H9 (cell line): Measurements from ENCODE around the gene ST6GALNAC5. TPM values are rescaled to one million over a fixed set of nuclear protein-coding genes. Genes with fewer than 3 reads are reported as not detected.

ENCODE experiments used
- DNase-seq: peaks from one replicate; pipeline ENCODE4 v3.0.0-alpha.2; 2017
- H2AFZ ChIP-seq: one replicate; pipeline ENCODE4 v1.6.1; 2013; ENCODE audit warnings: mild to moderate bottlenecking, low read length, control low read depth, moderate library complexity
- H2AK5ac ChIP-seq: 2 replicates; pipeline ENCODE4 v1.6.1; 2013; ENCODE audit warnings: low read length, control low read depth, mixed read lengths; ENCODE audit not compliant: insufficient read length
- H2BK120ac ChIP-seq: one replicate; pipeline ENCODE4 v1.6.1; 2013; ENCODE audit warnings: low read depth, mild to moderate bottlenecking, low read length, control low read depth, inconsistent platforms; ENCODE audit not compliant: poor library complexity, severe bottlenecking
- H2BK12ac ChIP-seq: 2 replicates; pipeline ENCODE4 v1.6.1; 2013; ENCODE audit warnings: low read length, control low read depth, mixed read lengths, low read depth; ENCODE audit not compliant: insufficient read length
- H2BK15ac ChIP-seq: 2 replicates; pipeline ENCODE4 v1.6.1; 2013; ENCODE audit warnings: low read depth, low read length, control low read depth
- H2BK20ac ChIP-seq: one replicate; pipeline ENCODE4 v1.6.1; 2013; ENCODE audit warnings: low read depth, mild to moderate bottlenecking, low read length, control low read depth, inconsistent platforms; ENCODE audit not compliant: poor library complexity, severe bottlenecking
- H2BK5ac ChIP-seq: 2 replicates; pipeline ENCODE4 v1.6.1; 2013; ENCODE audit warnings: low read length, control low read depth, mixed read lengths; ENCODE audit not compliant: insufficient read length
- H3K14ac ChIP-seq: 2 replicates; pipeline ENCODE4 v1.6.1; 2013; ENCODE audit warnings: low read length, control low read depth; ENCODE audit not compliant: insufficient read depth
- H3K18ac ChIP-seq: 2 replicates; pipeline ENCODE4 v1.6.1; 2013; ENCODE audit warnings: low read depth, mild to moderate bottlenecking, mixed read lengths, low read length, control low read depth; ENCODE audit not compliant: insufficient read length
- H3K23ac ChIP-seq: 2 replicates; pipeline ENCODE4 v1.6.1; 2013; ENCODE audit warnings: low read length, control low read depth, mixed read lengths, low read depth; ENCODE audit not compliant: insufficient read length
- H3K23me2 ChIP-seq: 2 replicates; pipeline ENCODE4 v1.6.1; 2013; ENCODE audit warnings: low read depth, mild to moderate bottlenecking, mixed read lengths, low read length, control low read depth; ENCODE audit not compliant: insufficient read length, poor library complexity, severe bottlenecking
- H3K27ac ChIP-seq: 2 replicates; pipeline ENCODE4 v1.5.1; 2013; ENCODE audit warnings: low read length, control low read depth, mixed read lengths, low read depth; ENCODE audit not compliant: insufficient read length
- H3K27me3 ChIP-seq: 2 replicates; pipeline ENCODE4 v1.6.1; 2013; ENCODE audit warnings: low read length, control low read depth, inconsistent platforms; ENCODE audit not compliant: insufficient read depth
- H3K4ac ChIP-seq: 2 replicates; pipeline ENCODE4 v1.6.1; 2013; ENCODE audit warnings: low read depth, mild to moderate bottlenecking, control low read depth, inconsistent platforms, low read length, moderate library complexity
- H3K4me1 ChIP-seq: 2 replicates; pipeline ENCODE4 v1.6.1; 2013; ENCODE audit warnings: low read length, control low read depth, inconsistent platforms; ENCODE audit not compliant: insufficient read depth
- H3K4me2 ChIP-seq: 2 replicates; pipeline ENCODE4 v1.6.1; 2013; ENCODE audit warnings: low read length, control low read depth, mixed read lengths; ENCODE audit not compliant: insufficient read length, insufficient read depth
- H3K56ac ChIP-seq: 2 replicates; pipeline ENCODE4 v1.6.1; 2013; ENCODE audit warnings: low read depth, mild to moderate bottlenecking, mixed read lengths, low read length, control low read depth; ENCODE audit not compliant: insufficient read length
- H3K79me1 ChIP-seq: 2 replicates; pipeline ENCODE4 v1.6.1; 2013; ENCODE audit warnings: low read depth, mild to moderate bottlenecking, moderate library complexity, low read length, control low read depth, inconsistent platforms; ENCODE audit not compliant: insufficient read depth, poor library complexity, severe bottlenecking
- H3K79me2 ChIP-seq: 2 replicates; pipeline ENCODE4 v1.6.1; 2013; ENCODE audit warnings: low read length, control low read depth, inconsistent platforms; ENCODE audit not compliant: insufficient read depth
- H3K9ac ChIP-seq: 2 replicates; pipeline ENCODE4 v1.6.1; 2013; ENCODE audit warnings: low read length, control low read depth, mixed read lengths; ENCODE audit not compliant: insufficient read length; ENCODE audit errors: extremely low read depth
- H3K9me3 ChIP-seq: one replicate; pipeline ENCODE4 v1.6.1; 2013; ENCODE audit warnings: low read depth, low read length, inconsistent platforms; ENCODE audit not compliant: control insufficient read depth
- H3T11ph ChIP-seq: one replicate; pipeline ENCODE4 v1.6.1; 2013; ENCODE audit warnings: mild to moderate bottlenecking, low read length, control low read depth, inconsistent platforms
- H4K20me1 ChIP-seq: one replicate; pipeline ENCODE4 v1.6.1; 2013; ENCODE audit not compliant: control insufficient read depth, insufficient read length, insufficient read depth
- H4K5ac ChIP-seq: 2 replicates; pipeline ENCODE4 v1.6.1; 2013; ENCODE audit warnings: low read depth, mild to moderate bottlenecking, mixed read lengths, low read length, control low read depth; ENCODE audit not compliant: insufficient read length
- H4K8ac ChIP-seq: replicated peaks from 2 replicates; pipeline ENCODE4 v1.6.1; 2013; ENCODE audit warnings: low read length, control low read depth, mixed read lengths, low read depth; ENCODE audit not compliant: insufficient read length
- H4K91ac ChIP-seq: 2 replicates; pipeline ENCODE4 v1.6.1; 2013; ENCODE audit warnings: low read depth, mild to moderate bottlenecking, moderate library complexity, mixed read lengths, low read length, control low read depth; ENCODE audit not compliant: insufficient read length
- H3K27ac Mint-ChIP-seq, 3 experiments: 2 replicates in 2 of 3; 3 replicates in 1 of 3; pipeline ENCODE4 v1.8.0; 2020 to 2021; ENCODE audit warnings: mixed read lengths in 3 of 3, mild to moderate bottlenecking in 1 of 3, moderate library complexity in 1 of 3
- H3K27me3 Mint-ChIP-seq: 2 replicates; pipeline ENCODE4 v1.8.0; 2021; ENCODE audit warnings: low read depth, mild to moderate bottlenecking, moderate library complexity, mixed read lengths
- H3K36me3 Mint-ChIP-seq, 3 experiments: 2 replicates in 2 of 3; 3 replicates in 1 of 3; pipeline ENCODE4 v1.8.0; 2020 to 2021; ENCODE audit warnings: low read depth in 3 of 3, mixed read lengths in 3 of 3; ENCODE audit not compliant: insufficient read depth in 1 of 3
- H3K4me1 Mint-ChIP-seq, 2 experiments: 2 replicates each; pipeline ENCODE4 v1.8.0; 2020; ENCODE audit warnings: mixed read lengths in 2 of 2
- H3K4me3 Mint-ChIP-seq, 2 experiments: 2 replicates in 1 of 2; 3 replicates in 1 of 2; pipeline ENCODE4 v1.8.0; 2020 to 2021; ENCODE audit warnings: mild to moderate bottlenecking in 2 of 2, mixed read lengths in 2 of 2, moderate library complexity in 1 of 2
- H3K9me3 Mint-ChIP-seq, 2 experiments: 2 replicates in 1 of 2; 3 replicates in 1 of 2; pipeline ENCODE4 v1.8.0; 2020; ENCODE audit warnings: mild to moderate bottlenecking in 2 of 2, mixed read lengths in 2 of 2, moderate library complexity in 1 of 2
- CTCF ChIP-seq: fragments of 200-600 bp; sonication (generic); conservative IDR thresholded peaks from 3 replicates; pipeline ENCODE4 v1.8.0; 2021; ENCODE audit warnings: antibody characterized with exemption, mild to moderate bottlenecking
- WGBS: extraction: QIAGEN DNeasy Blood & Tissue Kit; methylation state at CpG from one replicate; pipeline ENCODE4 v1.1.7; 2013; ENCODE audit warnings: missing lambda C conversion rate, low lambda C conversion rate, mixed read lengths; ENCODE audit not compliant: insufficient read length; ENCODE audit errors: extremely low coverage; 5-methylcytosine and 5-hydroxymethylcytosine counted together
- total RNA-seq: library from RNA; stranded (reverse); gene quantifications from 2 replicates; pipeline ENCODE4 v1.2.1, GENCODE V29; 2021

Gene ST6GALNAC5
- total RNA-seq, 1 experiment from 2014 or later: 3.3 TPM

DNA sequence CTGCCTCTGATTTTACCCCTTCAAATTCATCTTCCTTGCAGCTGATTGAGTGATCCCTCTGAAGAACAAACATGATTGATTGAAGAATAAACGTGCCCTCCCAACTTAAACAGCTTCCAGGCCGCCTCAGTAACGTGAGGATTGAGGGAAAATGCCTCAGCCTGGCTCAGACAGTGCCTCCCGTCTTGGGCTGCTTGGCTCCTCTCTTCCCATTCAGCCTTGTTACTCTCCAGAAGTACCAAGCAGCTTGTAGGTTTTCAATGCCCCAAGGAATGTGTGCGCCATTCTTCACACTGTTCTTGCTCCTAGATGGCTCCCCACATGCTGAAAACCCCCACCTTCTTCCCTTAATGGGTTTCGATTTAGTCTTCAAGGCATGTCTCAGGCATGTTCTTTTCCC lies 51.8 kb downstream of the ST6GALNAC5 start:
- H3K56ac ChIP-seq: no peak overlapping the region
- no peak overlapping the region for H3K4ac ChIP-seq
- no peak overlapping the region for H2BK20ac ChIP-seq
- Mint-ChIP-seq H3K36me3 (no peaks in the 10 kb centered on the region), H3K27ac (peak overlapping the region in 2 of 3 experiments; percentile 77 to 88; a peak in 4 of 7 replicates), H3K4me3 (no peak overlapping the region), H3K4me1 (peaks cover 25 to 29% of the 10 kb centered on the region in 2 experiments), H3K9me3 (no peaks in the 10 kb centered on the region), H3K27me3 (no peaks in the 10 kb centered on the region)
- no peak overlapping the region for H2BK120ac ChIP-seq
- no peak overlapping the region for H3K27ac ChIP-seq
- no peaks in the 10 kb centered on the region for H3K27me3 ChIP-seq
- TF ChIP-seq CTCF: no peak
- DNase-seq: peak; percentile 37
- no peaks in the 10 kb centered on the region for H3K79me1 ChIP-seq
- H2AK5ac ChIP-seq: no peak overlapping the region
- H3K9ac ChIP-seq: no peak overlapping the region
- no peaks in the 10 kb centered on the region for H3K23me2 ChIP-seq
- H4K8ac ChIP-seq: no peak overlapping the region
- H3T11ph ChIP-seq: no peak overlapping the region
- no CpG with 5 or more reads among the region's 6 CpGs for WGBS
- H3K23ac ChIP-seq: no peak overlapping the region
- H4K20me1 ChIP-seq: no peaks in the 10 kb centered on the region
- H2AFZ ChIP-seq: peak overlapping the region; percentile 32
- no peaks in the 10 kb centered on the region for H3K79me2 ChIP-seq
- H4K5ac ChIP-seq: no peak overlapping the region
- H2BK15ac ChIP-seq: no peak overlapping the region
- no peaks in the 10 kb centered on the region for H3K9me3 ChIP-seq
- peaks cover 5% of the 10 kb centered on the region; the same call in 1 of the 2 replicates for H3K4me1 ChIP-seq
- no peak overlapping the region for H2BK5ac ChIP-seq
- H3K4me2 ChIP-seq: no peak overlapping the region
- H3K18ac ChIP-seq: peak overlapping the region; percentile 12
- H3K14ac ChIP-seq: peak overlapping the region; percentile 5; the same call in 1 of the 2 replicates
- H4K91ac ChIP-seq: no peak overlapping the region
- no peak overlapping the region for H2BK12ac ChIP-seq
